HG03378 (cell line): ENCODE results near the gene PKD1.

Experiments used
- ATAC-seq: cut with Tn5 transposase; IDR thresholded peaks from one replicate; pipeline ENCODE4 v1.9.1; 2021; ENCODE audit warnings: mild to moderate bottlenecking, moderate library complexity; ENCODE audit not compliant: unreplicated experiment

The PKD1 gene

DNA sequence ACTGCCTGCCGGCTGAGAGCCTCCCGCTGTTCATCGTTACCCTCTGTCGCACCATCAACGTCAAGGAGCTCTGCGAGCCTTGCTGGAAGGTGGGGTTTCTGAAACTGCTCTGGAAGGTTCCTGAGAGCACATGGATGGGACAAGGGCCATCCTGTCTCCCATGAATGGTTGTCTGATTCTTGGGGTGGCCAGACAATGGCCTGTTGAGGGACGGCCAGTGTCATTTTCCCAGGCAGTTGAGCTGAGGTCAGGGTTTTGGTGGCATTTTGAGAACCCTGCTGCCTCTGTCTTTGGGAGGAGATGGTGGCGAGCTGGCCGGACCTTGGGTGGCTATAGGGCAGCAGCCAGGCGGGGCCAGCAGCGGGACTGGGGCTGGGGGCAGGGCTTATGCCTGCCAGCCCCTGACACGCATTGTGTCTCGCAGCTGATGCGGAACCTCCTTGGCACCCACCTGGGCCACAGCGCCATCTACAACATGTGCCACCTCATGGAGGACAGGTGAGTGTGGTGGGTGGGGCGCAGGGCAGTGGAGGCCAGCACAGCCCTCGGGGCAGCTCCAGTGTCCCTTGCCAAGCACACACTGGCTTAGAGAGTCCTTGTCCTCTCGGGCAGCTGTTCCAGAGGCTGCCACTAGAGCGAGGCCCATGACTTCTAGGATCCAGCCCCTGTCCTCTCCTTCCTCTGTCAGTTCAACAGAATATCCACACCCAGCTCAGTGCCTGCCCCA, 78.9 kb downstream of the PKD1 start:
- no peak for ATAC-seq

DNA sequence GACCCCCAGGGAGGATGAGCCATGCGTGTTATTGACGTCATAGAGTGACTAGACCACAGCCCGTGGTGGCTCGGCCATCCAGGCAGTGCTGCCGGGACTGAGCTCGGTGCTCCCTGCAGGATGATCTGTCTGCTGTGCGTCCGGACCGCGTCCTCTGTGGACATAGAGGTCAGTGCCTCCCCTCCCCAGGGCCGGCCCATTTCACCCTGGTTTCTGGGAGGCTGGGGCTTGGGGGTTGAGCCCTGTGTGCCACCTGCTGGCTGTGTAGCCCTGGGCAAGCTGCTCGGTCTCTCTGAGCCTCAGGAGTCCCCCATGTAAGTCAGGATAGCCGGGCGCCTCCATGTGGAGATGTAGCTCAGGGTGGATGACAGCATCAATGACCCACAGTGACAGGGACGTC, 79.6 kb downstream of the PKD1 start:
- no peak for ATAC-seq

DNA sequence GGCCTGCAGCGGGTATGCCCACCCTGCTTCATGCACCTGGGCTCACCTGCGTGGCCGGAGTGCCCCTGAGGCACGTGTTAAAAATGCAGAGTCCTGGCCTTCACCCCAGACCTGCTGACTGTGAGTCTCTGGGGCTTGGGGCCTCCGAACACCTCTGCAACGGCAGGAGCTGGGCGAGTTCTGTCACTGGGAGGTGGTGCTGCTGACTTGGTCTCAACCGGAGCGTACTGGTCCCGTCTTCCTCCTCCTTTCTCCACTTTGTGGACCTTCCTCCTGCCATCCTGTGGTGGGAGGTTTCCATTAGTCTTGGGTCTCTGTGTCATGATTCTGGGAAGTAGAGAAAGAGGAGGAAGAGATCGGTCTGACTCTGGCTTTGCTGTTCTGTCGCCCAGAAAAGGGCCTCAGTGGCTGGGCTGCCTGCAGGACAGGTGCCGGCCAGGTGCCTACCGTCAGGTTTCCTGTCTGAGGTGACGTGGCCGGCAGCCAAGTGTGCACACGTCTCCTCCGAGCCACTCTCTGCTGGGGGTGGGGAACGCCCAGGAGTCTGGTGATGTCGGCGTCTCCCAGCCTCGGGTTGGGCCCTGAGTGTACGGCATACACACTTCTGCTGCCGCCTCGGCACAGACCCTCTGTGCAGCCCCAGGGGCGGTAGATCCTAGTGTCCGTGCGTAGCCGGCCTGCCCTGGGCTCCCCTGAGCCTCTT, 81.0 kb downstream of the PKD1 start:
- ATAC-seq = no peak

DNA sequence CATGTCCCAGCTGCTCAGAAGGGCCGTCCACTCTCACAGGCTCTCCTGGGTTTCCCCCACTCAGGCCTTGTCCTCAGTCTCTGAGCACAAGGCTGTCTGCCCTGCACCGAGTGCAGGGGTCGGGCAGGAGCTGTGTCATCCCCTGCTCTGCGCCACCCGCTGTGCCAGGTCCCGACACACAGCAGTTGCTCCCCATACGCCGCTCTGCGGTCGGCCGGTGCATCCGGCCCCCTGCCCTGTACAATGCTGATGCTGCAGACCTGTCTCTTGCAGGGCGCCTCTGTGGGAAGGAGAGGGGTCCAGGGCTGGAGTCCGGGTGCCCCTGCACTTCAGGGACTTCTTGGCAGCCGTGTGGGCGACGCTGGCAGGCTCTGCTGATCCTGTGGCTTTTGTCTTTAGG, 81.8 kb downstream of the PKD1 start:
- no peak for ATAC-seq

DNA sequence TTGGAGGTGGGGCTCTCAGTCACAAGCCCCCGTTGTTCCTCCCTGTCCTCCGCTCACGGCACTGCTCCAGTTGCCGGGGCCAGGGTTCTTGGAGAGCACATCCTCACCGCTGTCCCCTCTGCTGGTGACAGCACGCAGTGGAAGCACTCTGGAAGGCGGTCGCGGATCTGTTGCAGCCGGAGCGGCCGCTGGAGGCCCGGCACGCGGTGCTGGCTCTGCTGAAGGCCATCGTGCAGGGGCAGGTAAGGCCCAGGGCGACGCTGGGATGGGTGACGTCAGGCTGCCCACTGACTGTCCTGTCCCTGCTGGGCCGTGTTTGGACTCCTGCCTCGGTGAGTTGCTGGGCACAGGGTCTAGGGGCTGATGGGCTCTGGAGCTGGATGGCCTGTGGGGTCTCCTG, 82.5 kb downstream of the PKD1 start:
- ATAC-seq = no peak

DNA sequence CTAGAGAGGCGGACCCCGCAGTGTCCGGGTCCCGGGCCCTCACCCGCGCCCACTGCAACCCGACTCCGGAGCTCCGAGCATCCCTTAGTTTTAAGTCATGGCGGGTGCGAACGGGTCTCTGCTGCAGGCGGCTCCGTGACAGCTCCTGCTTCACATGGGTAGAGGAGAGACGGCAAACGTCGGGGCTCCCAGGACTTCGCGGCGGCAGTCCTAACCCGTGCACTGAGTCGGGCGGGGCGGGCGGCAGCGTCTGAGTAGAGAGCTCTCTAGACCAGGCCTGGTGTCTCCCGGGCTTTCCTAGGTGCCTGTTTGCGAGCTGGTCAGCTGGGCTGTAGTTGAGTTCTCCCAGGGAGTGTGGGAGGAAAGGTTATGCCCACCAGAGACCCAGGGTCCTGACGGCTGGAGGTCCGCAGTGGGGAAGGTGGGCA, 87.6 kb downstream of the PKD1 start:
- ATAC-seq = no peak

DNA sequence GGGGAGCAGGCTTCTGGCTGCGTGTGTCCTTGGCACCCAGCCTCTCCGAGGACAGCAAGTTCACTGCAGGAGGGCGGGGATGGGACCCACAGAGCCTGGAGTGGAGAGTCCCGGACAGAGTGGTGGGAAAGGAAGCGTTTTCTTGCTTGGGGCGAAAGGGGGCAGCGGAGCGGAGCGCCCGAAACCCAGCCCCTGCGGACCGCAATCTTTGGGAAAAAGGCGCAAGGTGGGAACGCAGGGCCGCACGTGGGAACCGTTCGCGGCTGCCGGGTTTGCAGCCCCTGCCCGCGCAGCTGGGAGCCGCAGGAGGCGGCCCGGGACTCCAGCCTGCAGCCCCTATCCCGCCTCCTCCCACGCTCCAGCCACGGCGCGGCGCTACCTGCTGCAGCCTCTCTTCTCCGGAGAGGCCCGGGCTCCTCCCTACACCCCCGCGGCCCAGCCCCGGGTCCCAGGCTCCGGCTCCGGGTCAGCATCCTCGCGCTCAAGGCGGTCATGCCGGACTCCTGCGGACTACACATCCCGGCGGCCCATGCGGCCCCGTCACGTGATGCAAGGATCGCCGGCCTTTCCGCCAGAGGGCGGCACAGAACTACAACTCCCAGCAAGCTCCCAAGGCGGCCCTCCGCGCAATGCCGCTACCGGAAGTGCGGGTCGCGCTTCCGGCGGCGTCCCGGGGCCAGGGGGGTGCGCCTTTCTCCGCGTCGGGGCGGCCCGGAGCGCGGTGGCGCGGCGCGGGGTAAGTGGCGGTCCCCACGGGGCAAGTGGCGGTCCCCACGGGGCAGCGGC, 88.2 kb downstream of the PKD1 start, which contains the start of the genes NTHL1 and TSC2:
Gene NTHL1, minus strand, starts transcription at position 505 of the 786 bp plus-strand sequence. Its CDS starts 11 bp downstream, at position 494.
Gene TSC2, plus strand, starts transcription at position 656 of the 786 bp plus-strand sequence. CDS start 631 bp downstream, outside the sequence.
- peak; percentile 86 for ATAC-seq

DNA sequence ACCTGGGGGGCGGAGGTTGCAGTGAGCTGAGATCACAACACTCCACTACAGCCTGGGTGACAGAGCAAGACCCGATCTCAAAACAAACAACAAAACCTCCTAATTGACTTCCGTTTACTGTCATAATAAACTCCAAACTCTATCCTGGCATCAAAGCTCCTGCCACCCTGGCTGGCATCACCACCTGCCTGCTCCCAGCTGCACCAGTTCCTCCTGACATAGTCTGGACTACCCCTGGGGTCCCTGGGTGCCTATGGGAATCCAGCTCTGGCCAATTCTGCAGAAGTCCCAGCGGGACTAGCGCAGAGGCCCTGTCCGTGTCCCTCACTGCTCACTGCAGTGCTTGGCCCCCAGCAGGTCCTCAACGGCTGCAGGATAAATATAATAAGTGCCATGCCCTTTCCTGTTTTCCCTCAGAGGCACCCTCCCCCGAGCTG, 88.8 kb downstream of the PKD1 start:
- ATAC-seq = no peak

DNA sequence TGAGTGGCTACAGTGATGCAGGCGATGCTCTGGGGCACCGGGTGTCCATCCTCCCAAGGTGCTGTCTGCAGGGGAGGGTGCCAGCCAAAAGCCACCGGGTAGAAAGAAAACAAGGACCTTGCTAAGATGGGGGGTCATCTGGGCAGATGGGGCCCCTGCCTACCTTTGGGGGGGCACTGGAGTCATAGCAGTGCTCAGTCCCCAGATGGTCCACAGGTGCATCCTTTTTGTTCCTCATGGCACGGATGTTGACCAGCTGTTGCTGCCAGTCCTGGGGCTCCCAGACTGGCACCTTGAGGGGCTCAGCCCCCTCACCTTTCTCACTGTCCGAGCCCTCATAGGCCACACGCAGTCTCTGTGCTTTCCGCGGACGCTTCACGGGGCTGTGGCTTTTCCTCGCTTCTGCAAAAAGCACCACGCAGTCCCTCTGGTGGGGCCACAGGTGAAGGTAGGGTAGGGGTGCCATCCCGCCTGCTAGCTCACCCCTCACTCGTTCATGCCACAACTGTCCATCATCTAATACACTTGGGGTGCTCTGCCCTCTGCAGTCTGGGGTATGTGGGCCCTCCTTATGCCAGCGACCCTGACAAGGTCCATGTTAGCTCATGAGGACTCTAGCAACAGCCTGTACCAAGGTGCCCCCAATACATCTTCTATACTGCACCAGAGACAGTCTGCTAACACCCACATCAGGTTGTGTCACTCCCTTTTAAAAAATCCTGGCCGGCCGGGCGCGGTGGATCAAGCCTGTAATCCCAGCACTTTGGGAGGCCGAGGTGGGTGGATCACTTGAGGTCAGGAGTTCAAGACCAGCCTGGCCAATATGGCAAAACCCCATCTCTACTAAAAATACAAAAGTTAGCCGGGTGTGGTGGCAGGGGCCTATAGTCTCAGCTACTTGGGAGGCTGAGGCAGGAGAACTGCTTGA, 89.5 kb downstream of the PKD1 start:
- no peak for ATAC-seq

DNA sequence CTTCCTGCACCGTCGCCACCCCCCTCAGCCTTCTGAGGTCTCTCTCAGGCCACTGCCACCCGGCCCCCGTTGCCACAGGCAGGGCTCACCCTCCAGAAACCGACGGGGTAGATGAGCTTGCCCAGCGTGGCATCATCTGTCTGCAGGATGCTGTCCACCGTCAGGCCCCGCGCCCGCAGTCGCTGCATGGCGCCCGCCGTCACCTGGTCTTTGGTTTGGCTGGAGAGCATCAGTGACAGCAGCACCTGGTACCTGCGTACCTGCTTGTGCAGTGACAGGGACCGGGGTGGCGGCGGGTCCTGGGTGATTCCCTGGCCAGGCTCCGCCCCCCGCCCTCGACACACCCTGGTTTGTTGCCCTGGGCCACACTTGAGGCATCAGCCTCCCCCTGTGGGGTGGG, 91.2 kb downstream of the PKD1 start:
- ATAC-seq = no peak

DNA sequence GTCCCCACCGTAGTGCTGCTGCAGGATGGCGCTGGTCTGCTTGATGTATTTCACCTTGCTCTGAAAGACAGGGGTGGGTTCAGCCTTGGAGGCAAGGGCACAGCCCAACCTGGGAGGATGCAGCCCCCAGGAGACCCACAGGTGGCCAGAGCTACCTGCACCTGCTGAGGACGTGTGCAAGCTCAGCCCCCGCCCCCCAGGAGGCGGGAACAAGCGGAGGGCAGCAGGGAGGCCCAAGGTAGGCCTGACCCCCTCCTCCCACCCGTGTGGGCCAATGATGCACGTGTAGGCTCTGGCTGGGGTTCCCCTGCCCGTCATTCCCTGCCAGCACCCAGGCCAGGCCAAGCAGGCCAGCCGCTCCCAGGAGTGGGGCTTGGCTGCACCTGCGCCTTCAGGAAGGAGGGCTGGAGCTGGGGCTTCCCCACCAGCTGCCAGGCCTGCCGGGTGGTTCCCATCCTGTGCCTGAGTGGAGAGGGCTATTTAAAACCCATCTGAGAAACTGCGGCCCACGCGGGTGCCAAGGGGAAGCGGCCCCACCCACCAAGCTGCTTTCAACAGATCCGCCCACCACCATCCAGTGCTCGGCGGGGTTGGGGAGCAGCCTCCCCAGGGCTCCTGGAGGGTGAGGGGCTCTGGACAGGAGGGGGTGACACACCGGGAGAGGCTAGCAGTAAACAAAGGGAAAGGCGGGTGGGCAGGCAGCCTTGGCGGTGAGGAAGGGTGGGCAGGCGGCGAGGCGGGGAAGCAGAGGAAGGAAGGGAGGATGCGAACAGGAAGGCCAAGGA, 91.8 kb downstream of the PKD1 start:
- ATAC-seq = no peak

DNA sequence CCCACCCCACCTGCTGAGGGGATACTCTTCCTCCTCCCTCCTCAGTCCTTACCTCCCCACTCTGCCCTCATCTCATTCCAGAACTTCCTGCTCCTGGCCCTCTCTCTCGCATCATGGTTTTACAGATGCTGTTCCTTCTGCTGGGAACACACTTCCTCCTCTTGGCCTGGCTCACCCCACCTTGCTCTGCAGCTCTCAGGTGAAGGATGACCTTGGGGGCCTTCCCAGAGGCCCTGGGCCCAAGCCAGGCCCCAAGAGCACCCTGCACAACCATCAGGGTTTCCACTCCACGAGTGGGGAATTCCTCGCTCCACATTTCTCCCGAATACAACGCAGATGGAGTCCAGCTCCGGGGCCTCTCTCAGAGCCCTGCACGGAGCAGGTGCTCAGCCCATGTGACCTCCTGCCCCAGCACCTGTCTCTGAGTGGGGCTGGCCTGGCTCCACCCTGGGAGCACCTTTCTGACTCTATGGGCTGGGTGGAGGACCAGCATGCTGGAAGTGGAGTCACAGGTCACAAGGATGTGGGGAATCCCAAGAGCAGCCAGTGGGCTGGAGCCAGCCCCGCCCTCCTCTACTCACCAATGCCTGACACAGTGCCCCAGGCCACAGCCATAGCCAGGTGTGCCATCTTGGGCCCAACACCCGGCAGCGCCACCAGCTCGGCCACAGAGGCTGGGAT, 92.6 kb downstream of the PKD1 start:
- no peak for ATAC-seq

DNA sequence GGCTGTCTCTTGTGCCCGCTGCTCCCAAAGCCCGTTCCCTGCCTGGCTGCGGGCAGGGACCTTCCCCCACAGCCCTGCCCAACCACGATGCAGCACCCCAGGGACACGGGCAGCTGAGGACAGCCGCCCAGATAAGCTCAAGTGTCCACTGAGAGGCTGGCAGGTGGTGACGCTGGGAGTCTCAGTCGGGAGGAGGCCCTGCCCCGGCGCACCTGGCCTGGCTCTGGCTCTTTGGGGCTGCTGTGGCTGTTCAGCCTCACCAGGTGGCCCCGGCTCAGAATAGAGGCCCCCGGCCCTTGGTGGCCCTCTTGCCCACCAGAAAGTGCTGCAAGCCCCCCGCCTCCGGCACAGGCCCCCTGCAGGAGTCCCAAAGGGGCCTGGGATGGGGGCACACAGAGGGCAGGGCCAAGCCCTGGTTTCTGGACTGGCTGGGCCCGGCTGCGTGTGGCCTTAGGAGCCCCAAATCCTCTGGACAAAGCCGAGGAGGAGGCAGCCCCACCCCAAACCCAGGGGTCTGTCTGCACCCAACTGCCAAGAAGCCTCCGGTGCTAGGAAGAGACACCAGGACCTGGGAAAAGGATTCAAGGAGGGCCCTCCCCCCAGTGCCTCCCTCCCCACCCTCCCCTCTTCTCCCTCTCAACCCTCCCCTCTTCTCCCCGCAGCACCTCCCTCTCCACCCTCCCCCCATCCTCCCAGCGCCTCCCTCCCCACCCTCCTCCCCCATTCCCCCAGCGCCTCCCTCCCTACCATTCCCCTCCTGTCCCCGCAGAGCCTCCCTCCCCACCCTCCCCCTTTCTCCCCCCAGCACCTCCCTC, 93.3 kb downstream of the PKD1 start:
- no peak for ATAC-seq

DNA sequence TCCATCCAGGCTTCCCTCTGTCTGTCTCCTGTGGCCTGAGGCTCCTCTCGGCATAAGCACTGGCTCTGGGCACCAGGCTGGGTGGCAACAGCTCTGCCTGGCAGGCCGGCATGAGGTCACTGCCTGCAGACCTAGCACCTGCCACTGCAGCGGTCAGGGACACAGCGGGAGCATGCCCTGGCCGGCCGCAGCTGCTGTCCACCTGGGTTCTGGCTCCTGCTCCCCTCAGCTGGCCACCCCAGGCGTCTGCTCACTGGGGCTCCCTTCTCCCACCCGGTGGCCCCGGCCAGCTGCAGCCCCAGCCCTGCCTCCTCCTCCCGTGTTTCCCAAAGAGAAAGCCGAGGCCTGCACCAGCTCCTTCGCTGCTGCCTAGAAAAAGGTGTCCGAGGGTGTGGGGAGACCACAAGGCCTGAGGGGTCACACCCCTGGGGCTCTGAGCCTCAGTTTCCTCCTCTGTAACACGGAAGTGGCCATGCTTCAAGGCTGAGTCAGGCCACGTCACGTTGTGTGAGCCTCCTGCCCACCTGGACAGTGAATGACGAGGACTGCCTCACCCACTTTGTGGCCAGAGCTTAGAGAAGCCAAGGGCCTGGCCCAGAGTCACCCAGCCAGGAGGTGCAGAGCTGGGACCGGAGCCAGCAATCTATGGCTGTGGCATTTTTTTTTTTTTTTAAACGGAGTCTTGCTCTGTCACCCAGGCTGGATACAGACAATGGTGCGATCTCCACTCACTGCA, 94.7 kb downstream of the PKD1 start:
- ATAC-seq = no peak

DNA sequence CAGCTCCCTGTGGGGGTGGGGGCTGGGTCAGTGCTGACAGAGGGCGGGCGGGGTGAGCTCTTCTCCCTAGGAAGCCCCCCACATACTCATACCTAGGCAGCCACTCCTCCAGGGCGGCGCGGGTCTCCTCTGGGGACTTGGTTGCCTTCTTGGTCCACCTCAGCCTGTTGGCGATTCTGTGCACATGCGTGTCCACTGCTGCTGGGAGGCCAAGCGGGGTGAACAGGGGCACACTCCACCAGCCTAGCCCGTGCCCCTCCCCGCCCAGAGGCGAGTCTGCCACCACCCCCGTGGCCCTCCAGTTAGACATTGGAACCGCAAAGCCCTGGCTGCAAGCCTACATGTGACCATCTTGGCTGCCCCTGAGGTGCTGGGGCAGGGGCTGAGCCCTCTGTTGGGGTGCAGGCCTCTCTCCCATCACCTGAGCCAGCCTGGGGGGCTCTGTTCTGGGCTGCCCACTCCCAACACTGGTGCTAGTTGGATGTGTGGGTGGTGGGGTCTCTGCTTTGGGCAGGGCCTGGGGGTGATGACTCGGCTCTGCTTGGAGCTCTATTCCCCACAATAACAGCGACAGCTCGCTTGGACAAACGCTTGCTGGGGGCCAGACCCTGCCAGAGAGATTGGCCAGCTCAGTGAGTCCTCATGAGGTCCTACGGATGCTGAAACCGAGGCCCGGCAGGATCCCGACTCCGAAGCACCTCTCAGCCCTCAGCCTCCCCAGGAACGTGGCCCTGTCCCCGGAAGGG, 95.5 kb downstream of the PKD1 start:
- no peak for ATAC-seq

DNA sequence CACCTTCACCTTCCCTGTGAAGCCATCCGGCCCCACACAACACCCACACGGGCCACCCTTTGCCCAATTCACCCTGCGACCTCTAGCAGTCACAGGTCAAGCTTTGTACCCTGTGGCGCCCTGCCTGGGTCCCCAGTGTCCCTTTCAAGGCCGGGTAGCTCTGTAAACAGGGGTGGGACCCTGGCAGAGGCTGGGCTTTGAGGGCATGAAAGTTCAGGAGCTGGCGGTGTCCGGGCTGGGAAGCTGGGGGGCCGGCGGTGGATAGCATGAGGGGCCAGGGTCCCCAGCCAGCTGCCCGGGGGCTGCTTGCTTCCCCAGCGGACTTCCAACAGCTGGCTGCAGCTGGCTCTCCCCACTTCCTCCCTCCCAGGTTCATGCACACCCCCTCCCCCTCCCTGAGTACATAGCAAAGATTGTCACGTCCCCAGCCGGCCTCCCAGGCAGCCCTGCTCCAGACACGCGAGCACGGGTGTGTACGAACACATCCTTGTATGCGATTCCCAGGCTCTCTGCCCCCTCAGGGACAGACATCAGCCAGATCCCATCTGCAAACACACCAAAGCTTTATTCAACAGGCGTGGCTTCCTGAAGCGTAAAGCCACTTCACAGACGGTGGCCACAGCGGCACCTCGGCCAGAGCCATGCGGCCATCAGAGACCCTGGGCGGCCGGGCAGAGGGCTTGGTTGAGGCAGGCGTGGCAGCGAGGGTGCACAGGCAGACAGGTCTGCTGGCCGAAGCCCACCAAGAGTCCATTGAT, 96.2 kb downstream of the PKD1 start:
- ATAC-seq = no peak
